GM12878 (cell line): ENCODE results near the gene TTC38.

Source experiments
- ATF2 ChIP-seq: IDR thresholded peaks from 2 replicates; pipeline ENCODE4 v1.6.1; 2012; ENCODE audit warnings: low read length, inconsistent platforms
- CREB1 ChIP-seq: IDR thresholded peaks from 2 replicates; pipeline ENCODE4 v1.6.1; 2012; ENCODE audit warnings: low read depth, mild to moderate bottlenecking, inconsistent platforms
- EZH2 ChIP-seq: IDR thresholded peaks from 2 replicates; pipeline ENCODE4 v1.6.1; 2012; ENCODE audit warnings: low read depth, mild to moderate bottlenecking, control low read depth, inconsistent platforms, low read length, borderline replicate concordance; ENCODE audit not compliant: control insufficient read depth
- FOS ChIP-seq: IDR thresholded peaks from 3 replicates; pipeline ENCODE4 v1.6.1; 2011; ENCODE audit warnings: borderline replicate concordance; ENCODE audit not compliant: insufficient read length; ENCODE audit errors: extremely low read depth
- GABPA ChIP-seq: IDR thresholded peaks from 2 replicates; pipeline ENCODE4 v1.6.1; 2014; ENCODE audit warnings: antibody characterized with exemption, low read depth, mild to moderate bottlenecking, inconsistent platforms
- NFIC ChIP-seq: IDR thresholded peaks from 2 replicates; pipeline ENCODE4 v1.6.1; 2012; ENCODE audit warnings: low read depth, mild to moderate bottlenecking, inconsistent platforms, low read length, moderate library complexity
- POLR2A ChIP-seq: IDR thresholded peaks from 2 replicates; pipeline ENCODE4 v1.6.1; 2011; ENCODE audit warnings: low read depth, mild to moderate bottlenecking, low read length
- TARDBP ChIP-seq: IDR thresholded peaks from 2 replicates; pipeline ENCODE4 v1.6.1; 2016; ENCODE audit warnings: borderline replicate concordance

- TF ChIP-seq ATF2 = no peak
- TF ChIP-seq NFIC = no peak
- no peak for TF ChIP-seq CREB1
- TF ChIP-seq EZH2 = no peak
- no peak for TF ChIP-seq POLR2A
- TF ChIP-seq TARDBP = no peak
- no peak for TF ChIP-seq GABPA
- no peak for TF ChIP-seq FOS
These were observed 11.1 kb downstream of the TTC38 start for GRCh38 chr22:46278656-46279645.
